ENCODE data around the gene PDAP1. TPM values are rescaled to one million over a fixed set of nuclear protein-coding genes. Genes with fewer than 3 reads are reported as not detected.

Gene PDAP1
- total and polyA plus RNA-seq, 2 of the 8 experiments (the other 6 are each of a cell fraction or from before 2014, with no cell fraction given), result 26.6 to 169 TPM

DNA sequence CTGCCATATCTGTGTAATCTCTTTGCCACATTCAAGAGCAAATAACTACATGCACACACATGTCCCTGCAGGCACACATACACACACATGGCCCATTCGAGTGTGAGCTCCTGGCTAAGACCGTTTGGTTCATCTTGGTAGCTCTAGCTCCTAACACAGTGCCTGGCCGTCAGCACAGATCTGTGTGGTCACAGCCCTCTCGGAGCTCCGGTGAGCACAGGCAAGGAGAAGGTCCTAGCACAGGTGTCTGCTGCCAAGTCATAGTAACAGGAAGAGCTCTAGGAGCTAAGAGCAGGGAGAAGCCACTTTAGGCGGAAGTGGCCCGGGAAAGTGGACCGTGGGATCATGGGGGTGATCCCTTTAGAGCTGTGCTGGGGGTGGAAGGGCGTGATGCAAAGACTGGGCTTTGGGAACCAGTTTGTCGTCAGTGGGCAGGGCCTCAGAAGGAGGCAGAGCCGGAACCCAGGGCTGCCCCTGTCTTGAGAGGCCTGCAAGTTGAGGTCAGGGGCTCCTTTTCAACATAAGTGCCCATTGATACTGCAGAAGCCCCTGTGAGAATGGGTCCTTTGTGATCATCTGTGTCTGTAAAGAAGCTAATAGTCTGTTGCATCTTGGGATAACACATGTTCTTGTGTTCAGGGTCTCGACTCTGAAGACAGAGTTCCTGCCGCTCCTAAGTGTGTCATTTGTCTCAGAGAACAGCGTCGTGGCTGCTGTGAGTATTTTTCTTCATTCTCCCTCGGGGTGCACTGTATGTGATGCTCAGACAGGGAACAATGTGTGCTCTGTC lies 50.5 kb downstream of the PDAP1 start:
- 94% methylated on average over 16 of the region's 16 CpGs; no CpG with 5 or more reads in 1 of the 2 experiments for WGBS, 2 experiments (ENCODE audit: extremely low coverage in 1 of 2, insufficient coverage in 1 of 2, insufficient read length in 1 of 2, insufficient replicate concordance in 2 of 2, low coverage in 1 of 2, low lambda C conversion rate in 2 of 2, missing lambda C conversion rate in 1 of 2)
- FAIRE-seq (no peak), DNase-seq (ENCODE audit: low read depth in 1 of 2, low spot score in 2 of 2) (no peak)
- Histone ChIP-seq H4K91ac (replicated peaks; ENCODE audit: insufficient read length, low read length) (no peak overlapping the region), H3K4ac (replicated peaks; ENCODE audit: insufficient read length, low read depth, low read length) (no peak overlapping the region), H2BK20ac (ENCODE audit: low read length) (no peak overlapping the region), H3K14ac (ENCODE audit: insufficient read length) (no peak overlapping the region), H3K9me3 (ENCODE audit: insufficient read depth in 2 of 2, low read depth in 1 of 2, low read length in 1 of 2) (no peaks in the 10 kb centered on the region), H2AFZ (ENCODE audit: low read length) (no peak overlapping the region), H3K23me2 (ENCODE audit: low read depth, low read length) (no peaks in the 10 kb centered on the region), H3K56ac (replicated peaks; ENCODE audit: insufficient read length, low read depth, low read length) (no peak overlapping the region), H4K5ac (ENCODE audit: insufficient read length, low read depth, low read length) (no peak overlapping the region), H2BK15ac (ENCODE audit: low read length) (no peak overlapping the region), H2BK12ac (ENCODE audit: low read depth, low read length) (no peak overlapping the region), H2AK5ac (ENCODE audit: low read depth, low read length) (no peak overlapping the region), H3K36me3 (ENCODE audit: control insufficient read depth in 2 of 4, insufficient read depth in 4 of 4, low read length in 3 of 4) (peaks cover 4 to 30% (median 16%) of the 10 kb centered on the region in 4 experiments; a peak in 6 of 8 replicates), H3K79me1 (ENCODE audit: low read depth, low read length) (no peaks in the 10 kb centered on the region), H3K23ac (ENCODE audit: insufficient read length) (no peak overlapping the region), H3K18ac (ENCODE audit: extremely low read depth, low read length) (no peak overlapping the region), H2BK120ac (replicated peaks; ENCODE audit: low read depth, low read length) (no peak overlapping the region), H3K27ac (ENCODE audit: low read depth, low read length) (no peak overlapping the region), H3K9ac (replicated peaks in 1 of 4; ENCODE audit: extremely low read depth in 1 of 4, low read depth in 3 of 4, low read length in 3 of 4) (no peak overlapping the region), H4K20me1 (replicated peaks in 1 of 2; ENCODE audit: control insufficient read depth in 1 of 2, insufficient read depth in 2 of 2, low read length in 2 of 2) (peaks cover 0 to 2% of the 10 kb centered on the region in 2 experiments), H2BK5ac (ENCODE audit: low read depth, low read length) (no peak overlapping the region), H4K8ac (ENCODE audit: extremely low read depth, insufficient read depth, low read length) (no peak overlapping the region), H3K4me1 (replicated peaks in 1 of 4; ENCODE audit: control insufficient read depth in 3 of 4, insufficient read depth in 4 of 4, low read length in 3 of 4) (peaks cover 0 to 3% (median 0%) of the 10 kb centered on the region in 4 experiments; a peak in 1 of 7 replicates), H3K4me2 (ENCODE audit: insufficient read depth in 1 of 2, low read depth in 2 of 2, low read length in 2 of 2) (no peak overlapping the region), H3K79me2 (ENCODE audit: control insufficient read depth in 1 of 2, insufficient read depth in 2 of 2, low read length in 2 of 2) (no peaks in the 10 kb centered on the region), H3K4me3 (ENCODE audit: extremely low read depth in 1 of 4, insufficient read depth in 2 of 4, low read depth in 3 of 4, low read length in 4 of 4) (no peak overlapping the region), H3K27me3 (replicated peaks in 1 of 4; ENCODE audit: control insufficient read depth in 3 of 4, extremely low read depth in 1 of 4, insufficient read depth in 3 of 4, low read length in 3 of 4) (no peaks in the 10 kb centered on the region)
- POLR2A ChIA-PET (ENCODE audit: partially characterized antibody), result interaction anchor here (0.6 to 1.4 kb wide), 8 partner anchors 15 to 258 kb away, joined by 3 to 8 read pairs (median 3); partner anchors contain the start of genes BUD31 and PDAP1
- CTCF ChIA-PET (ENCODE audit: partially characterized antibody), result interaction anchor here (0.6 to 1.5 kb wide), 5 partner anchors 8 to 480 kb away, joined by 3 to 7 read pairs (median 3); partner anchors contain the start of gene TRRAP
- TF ChIP-seq ZNF274 (IDR thresholded peaks at IDR 0.05; ENCODE audit: borderline replicate concordance, extremely low read depth, low read length) (no peak), ASH2L (IDR thresholded peaks at IDR 0.05; ENCODE audit: low read length) (no peak), SIX5 (IDR thresholded peaks at IDR 0.05; ENCODE audit: low read depth, low read length) (no peak), CBX8 (IDR thresholded peaks at IDR 0.05; ENCODE audit: borderline replicate concordance, low read depth, low read length) (no peak), SIN3A (conservative IDR thresholded peaks at IDR 0.05 in 1 of 2, IDR thresholded peaks at IDR 0.05 in 1 of 2; ENCODE audit: low read depth in 1 of 2, low read length in 2 of 2) (no peak), EP300 (IDR thresholded peaks at IDR 0.05; ENCODE audit: borderline replicate concordance in 1 of 2, low read depth in 2 of 2, low read length in 2 of 2) (no peak), JUN (IDR thresholded peaks at IDR 0.05; ENCODE audit: low read depth, low read length) (no peak), SAP30 (IDR thresholded peaks at IDR 0.05; ENCODE audit: insufficient read depth, insufficient replicate concordance, low read length) (no peak), CREB1 (IDR thresholded peaks at IDR 0.05) (no peak)
- TF ChIP-seq, protein P1, sequence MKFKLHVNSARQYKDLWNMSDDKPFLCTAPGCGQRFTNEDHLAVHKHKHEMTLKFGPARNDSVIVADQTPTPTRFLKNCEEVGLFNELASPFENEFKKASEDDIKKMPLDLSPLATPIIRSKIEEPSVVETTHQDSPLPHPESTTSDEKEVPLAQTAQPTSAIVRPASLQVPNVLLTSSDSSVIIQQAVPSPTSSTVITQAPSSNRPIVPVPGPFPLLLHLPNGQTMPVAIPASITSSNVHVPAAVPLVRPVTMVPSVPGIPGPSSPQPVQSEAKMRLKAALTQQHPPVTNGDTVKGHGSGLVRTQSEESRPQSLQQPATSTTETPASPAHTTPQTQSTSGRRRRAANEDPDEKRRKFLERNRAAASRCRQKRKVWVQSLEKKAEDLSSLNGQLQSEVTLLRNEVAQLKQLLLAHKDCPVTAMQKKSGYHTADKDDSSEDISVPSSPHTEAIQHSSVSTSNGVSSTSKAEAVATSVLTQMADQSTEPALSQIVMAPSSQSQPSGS (IDR thresholded peaks at IDR 0.05; ENCODE audit: low read length), result no peak
